Breast epithelium (tissue), 4 donors: ENCODE measurements around the gene PLD4. TPM values are rescaled to one million over a fixed set of nuclear protein-coding genes. Genes with fewer than 3 reads are reported as not detected.

Experiments
- DNase-seq, 2 donors: peaks; one replicate each; pipeline ENCODE4 v3.0.0-alpha.2; 2019; ENCODE audit warnings: low spot score in 2 of 2
- H3K27ac ChIP-seq, 2 donors: fragments of 200-600 bp; sonication (generic) in 1 of 2; one replicate each; pipeline ENCODE4 v1.5.1; 2016 to 2019; ENCODE audit warnings: mild to moderate bottlenecking in 1 of 2
- H3K27me3 ChIP-seq, 2 donors: fragments of 200-600 bp; sonication (generic) in 1 of 2; one replicate each; pipeline versions ENCODE4 v1.5.1 to v1.6.0; 2017 to 2019; ENCODE audit warnings: control low read depth in 1 of 2, mild to moderate bottlenecking in 1 of 2
- H3K36me3 ChIP-seq: fragments of 200-600 bp; one replicate; pipeline ENCODE4 v1.5.1; 2019
- H3K4me1 ChIP-seq, 2 donors: fragments of 200-600 bp; sonication (generic); one replicate each; pipeline ENCODE4 v1.5.1; 2016 to 2019; ENCODE audit warnings: control low read depth in 1 of 2
- H3K4me3 ChIP-seq, 3 donors: fragments of 200-600 bp; sonication (generic); 1 replicate in 2 of 3; 2 replicates in 1 of 3; pipeline ENCODE4 v1.5.1; 2016 to 2019; ENCODE audit warnings: mild to moderate bottlenecking in 3 of 3, moderate library complexity in 2 of 3
- H3K9me3 ChIP-seq, 2 donors: fragments of 200-600 bp; sonication (generic) in 1 of 2; one replicate each; pipeline ENCODE4 v1.5.1; 2016 to 2019; ENCODE audit warnings: control low read depth in 1 of 2
- POLR2A ChIP-seq: fragments of 450-650 bp; IDR thresholded peaks from one replicate; pipeline ENCODE4 v1.6.1; 2016; ENCODE audit warnings: antibody characterized with exemption, mild to moderate bottlenecking, moderate library complexity
- POLR2AphosphoS5 ChIP-seq, 3 donors: sonication (generic); formaldehyde crosslinking; IDR thresholded peaks; one replicate each; pipeline ENCODE4 v1.6.1; 2017; ENCODE audit warnings: antibody characterized with exemption in 3 of 3
- intact Hi-C: fragments of 100-400 bp; cut with DNase I; formaldehyde crosslinking; loops from one replicate; pipeline ENCODE4 v1.15.1; 2023; ENCODE audit warnings: low total_unique reads
- total RNA-seq, 3 donors: library from RNA; depleted of rRNA; stranded (reverse); fragments of >200 nt; gene quantifications; one replicate each; pipeline ENCODE4 v1.1.0, GENCODE V29; 2016
- TF ChIP-seq, protein P1 (sequence below), 3 donors: fragments of 450-650 bp; IDR thresholded peaks; one replicate each; pipeline ENCODE4 v1.5.1; 2016 to 2017; ENCODE audit warnings: antibody characterized with exemption in 3 of 3, mild to moderate bottlenecking in 3 of 3, moderate library complexity in 3 of 3

Gene PLD4
- total RNA-seq, 3 donors from 2014 or later = 0.33 to 4.0 TPM; not detected in 1

DNA sequence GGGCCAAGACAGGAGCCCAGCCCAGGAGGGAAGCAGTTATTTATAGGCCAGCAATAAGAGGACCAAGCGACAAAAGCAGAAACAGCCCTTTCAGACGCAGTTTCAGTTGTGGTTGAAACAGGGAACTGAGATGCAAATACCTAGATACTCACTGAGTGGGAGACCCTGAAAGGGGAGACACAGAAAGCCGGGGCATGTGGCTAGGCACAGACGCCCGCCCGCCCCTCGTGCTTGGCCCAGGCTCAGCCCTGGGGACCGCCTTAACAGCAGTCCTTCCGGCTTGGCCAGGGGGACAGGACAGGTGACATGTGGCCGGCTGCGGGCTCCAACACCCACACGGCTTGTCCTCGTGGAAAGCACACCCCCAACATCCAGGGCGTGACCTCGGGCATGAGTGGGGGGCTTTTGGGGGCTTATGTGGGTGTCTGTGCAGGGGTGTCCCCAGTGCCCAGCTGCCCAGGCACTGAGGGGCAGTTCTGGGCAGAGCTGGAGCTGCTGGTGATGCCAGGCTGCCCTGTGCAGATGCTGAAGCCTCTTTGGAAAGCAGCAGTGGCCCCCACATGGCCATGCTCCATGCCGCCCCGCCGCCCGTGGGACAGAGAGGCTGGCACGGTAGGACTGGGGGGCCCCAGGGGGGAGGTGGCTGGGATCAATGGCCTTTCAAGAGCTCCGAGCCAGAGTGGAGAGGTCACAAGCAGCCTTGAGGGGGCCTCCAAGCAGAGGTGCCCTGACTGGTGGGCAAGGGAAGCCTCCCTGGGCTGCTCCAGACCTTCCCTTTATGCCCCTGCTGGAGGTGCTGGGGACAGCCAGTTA lies 2.1 kb downstream of the PLD4 start:
- DNase-seq = no peak
- H3K36me3 ChIP-seq = no peaks in the 10 kb centered on the region
- H3K9me3 ChIP-seq = peaks cover 0 to 7% of the 10 kb centered on the region in 2 donors
- intact Hi-C loops = no loop called here
- no peak overlapping the region for H3K4me3 ChIP-seq
- H3K4me1 ChIP-seq = no peaks in the 10 kb centered on the region
- no peak overlapping the region for H3K27ac ChIP-seq
- TF ChIP-seq POLR2AphosphoS5 (IDR thresholded peaks at IDR 0.05) (no peak), POLR2A (no peak)
- TF ChIP-seq, protein P1, sequence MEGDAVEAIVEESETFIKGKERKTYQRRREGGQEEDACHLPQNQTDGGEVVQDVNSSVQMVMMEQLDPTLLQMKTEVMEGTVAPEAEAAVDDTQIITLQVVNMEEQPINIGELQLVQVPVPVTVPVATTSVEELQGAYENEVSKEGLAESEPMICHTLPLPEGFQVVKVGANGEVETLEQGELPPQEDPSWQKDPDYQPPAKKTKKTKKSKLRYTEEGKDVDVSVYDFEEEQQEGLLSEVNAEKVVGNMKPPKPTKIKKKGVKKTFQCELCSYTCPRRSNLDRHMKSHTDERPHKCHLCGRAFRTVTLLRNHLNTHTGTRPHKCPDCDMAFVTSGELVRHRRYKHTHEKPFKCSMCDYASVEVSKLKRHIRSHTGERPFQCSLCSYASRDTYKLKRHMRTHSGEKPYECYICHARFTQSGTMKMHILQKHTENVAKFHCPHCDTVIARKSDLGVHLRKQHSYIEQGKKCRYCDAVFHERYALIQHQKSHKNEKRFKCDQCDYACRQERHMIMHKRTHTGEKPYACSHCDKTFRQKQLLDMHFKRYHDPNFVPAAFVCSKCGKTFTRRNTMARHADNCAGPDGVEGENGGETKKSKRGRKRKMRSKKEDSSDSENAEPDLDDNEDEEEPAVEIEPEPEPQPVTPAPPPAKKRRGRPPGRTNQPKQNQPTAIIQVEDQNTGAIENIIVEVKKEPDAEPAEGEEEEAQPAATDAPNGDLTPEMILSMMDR (IDR thresholded peaks at IDR 0.05) = no peak
- H3K27me3 ChIP-seq = no peaks in the 10 kb centered on the region

DNA sequence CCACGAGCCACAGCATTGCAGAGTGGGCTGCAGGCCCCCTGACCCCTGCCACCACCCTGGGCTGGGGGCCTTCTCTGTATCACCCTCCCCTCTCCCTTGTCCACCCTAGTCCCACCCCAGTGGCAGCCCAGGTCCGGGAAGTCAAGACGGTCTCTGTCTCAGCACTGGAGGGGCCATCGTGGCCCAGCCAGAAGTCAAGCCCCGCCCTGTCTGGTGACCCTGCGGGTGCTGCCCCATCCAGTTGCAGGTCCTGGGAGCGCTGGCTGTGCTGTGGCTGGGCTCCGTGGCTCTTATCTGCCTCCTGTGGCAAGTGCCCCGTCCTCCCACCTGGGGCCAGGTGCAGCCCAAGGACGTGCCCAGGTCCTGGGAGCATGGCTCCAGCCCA lies 2.7 kb downstream of the PLD4 start:
- Histone ChIP-seq H3K27me3 (no peaks in the 10 kb centered on the region), H3K4me1 (no peaks in the 10 kb centered on the region), H3K4me3 (no peak overlapping the region), H3K9me3 (peaks cover 0 to 7% of the 10 kb centered on the region in 2 donors), H3K36me3 (no peaks in the 10 kb centered on the region), H3K27ac (no peak overlapping the region)
- intact Hi-C loops = no loop called here
- TF ChIP-seq POLR2A (no peak), POLR2AphosphoS5 (IDR thresholded peaks at IDR 0.05) (no peak)
- TF ChIP-seq, protein P1 (IDR thresholded peaks at IDR 0.05) = no peak
- DNase-seq = no peak

GRCh38 chr14:104927901-104928300 lies 3.2 kb downstream of the PLD4 start:
- Histone ChIP-seq H3K27ac (no peak overlapping the region), H3K9me3 (peaks cover 0 to 7% of the 10 kb centered on the region in 2 donors), H3K4me1 (no peaks in the 10 kb centered on the region), H3K4me3 (no peak overlapping the region), H3K36me3 (no peaks in the 10 kb centered on the region), H3K27me3 (no peaks in the 10 kb centered on the region)
- intact Hi-C loops = no loop called here
- no peak for DNase-seq
- TF ChIP-seq POLR2A = no peak
- TF ChIP-seq, protein P1 (IDR thresholded peaks at IDR 0.05) = no peak
- no peak for TF ChIP-seq POLR2AphosphoS5 (IDR thresholded peaks at IDR 0.05)

GRCh38 chr14:104928391-104929133 lies 3.9 kb downstream of the PLD4 start:
- Histone ChIP-seq H3K4me3 (no peak overlapping the region), H3K9me3 (peaks cover 0 to 7% of the 10 kb centered on the region in 2 donors), H3K36me3 (no peaks in the 10 kb centered on the region), H3K4me1 (no peaks in the 10 kb centered on the region), H3K27ac (no peak overlapping the region), H3K27me3 (no peaks in the 10 kb centered on the region)
- DNase-seq = peak in 1 of 2 donors; percentile 49
- TF ChIP-seq POLR2AphosphoS5 (IDR thresholded peaks at IDR 0.05) = no peak
- TF ChIP-seq, protein P1 (IDR thresholded peaks at IDR 0.05) = no peak
- TF ChIP-seq POLR2A = no peak
- intact Hi-C loops = no loop called here
